ENCODE results near the gene AIM2. TPM values are rescaled to one million over a fixed set of nuclear protein-coding genes. Genes with fewer than 3 reads are reported as not detected.

AIM2 gene
- total RNA-seq, 1 donor from 2014 or later = 13.8 TPM

- intact Hi-C loops (cut with micrococcal nuclease) = no loop called here
Observed at GRCh38 chr1:159081626-159082025, 5.1 kb upstream of the AIM2 start.

- intact Hi-C loops (cut with micrococcal nuclease) = loop anchor here (5.0 to 10.0 kb wide), 5 partner anchors 703 to 1945 kb away; partner anchors contain the start of genes DCAF8, DUSP23, ETV3 and IGSF8
Observed at GRCh38 chr1:159079525-159079924, 3.0 kb upstream of the AIM2 start.

DNA sequence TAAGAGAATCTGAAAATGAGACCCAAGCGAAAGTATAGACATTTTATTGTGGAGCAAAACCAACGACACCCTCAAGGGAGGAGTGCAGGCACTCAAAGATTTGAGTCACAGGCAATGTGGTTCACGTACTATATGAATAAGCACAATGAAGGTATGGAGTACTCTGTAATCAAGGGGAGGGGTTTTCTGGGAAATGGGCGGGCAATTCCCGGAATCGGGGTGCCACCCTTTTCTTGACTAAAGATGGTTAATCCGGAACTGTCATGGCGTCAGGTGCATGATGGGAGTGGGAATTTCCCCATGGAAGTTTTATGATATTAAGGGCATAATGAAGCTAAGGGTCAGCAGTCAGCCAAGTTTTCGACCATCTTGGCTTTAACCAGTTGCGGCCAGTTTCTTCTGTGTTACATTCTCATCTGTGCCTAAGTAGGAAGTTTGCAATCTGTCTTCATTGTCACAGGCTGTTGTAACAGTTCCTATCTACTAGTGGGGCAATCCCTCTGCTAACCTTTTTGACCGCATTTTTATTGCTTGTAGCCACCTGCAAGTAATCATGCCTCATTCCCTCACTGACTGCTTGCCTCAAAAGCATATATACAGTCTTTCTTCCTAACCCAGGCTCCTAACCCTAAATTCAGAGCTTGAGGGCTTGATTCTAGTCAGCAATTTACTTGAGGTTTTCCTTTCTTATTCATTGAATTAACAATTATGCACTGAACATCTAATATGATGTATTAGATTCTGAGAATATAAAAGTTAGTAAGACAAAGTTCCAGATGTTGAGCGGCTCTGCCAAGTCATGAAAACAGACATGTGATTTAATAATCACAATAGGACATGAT, 775 bp upstream of the AIM2 start:
- intact Hi-C loops (cut with micrococcal nuclease) = loop anchor here (1.0 to 10.0 kb wide), 11 partner anchors 12 to 1943 kb away; partner anchors contain the start of genes DCAF8, DUSP23, ETV3 and IFI16

DNA sequence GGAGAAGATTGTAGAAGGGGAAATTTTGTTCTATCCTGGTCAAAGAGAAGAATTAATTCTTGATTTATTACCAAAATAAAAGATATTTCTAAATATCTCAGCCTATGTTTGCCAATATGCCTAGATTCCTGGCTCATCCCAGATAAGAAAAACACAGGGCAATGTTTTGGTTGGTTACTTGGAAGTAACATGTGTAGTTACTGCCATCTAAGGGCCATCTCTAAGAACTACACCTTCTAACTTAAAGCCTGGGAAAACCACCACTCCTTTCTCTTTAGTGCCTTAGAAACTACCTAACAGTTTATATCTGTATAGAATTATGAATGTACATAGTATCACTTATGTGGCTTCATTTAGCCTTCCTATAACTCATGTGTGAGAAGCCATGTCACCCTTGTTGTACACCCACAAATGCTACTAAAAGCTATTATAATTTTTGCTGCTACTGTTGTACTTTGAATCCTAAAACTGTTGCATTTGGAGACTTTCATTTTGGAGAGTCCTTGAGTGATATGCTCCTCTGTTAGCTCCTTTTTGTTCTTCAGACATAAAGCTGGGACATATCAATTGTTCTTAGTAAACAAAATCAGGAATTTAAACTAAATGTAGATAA, 4.5 kb downstream of the AIM2 start:
- intact Hi-C loops (cut with micrococcal nuclease) = loop anchor here (1.0 to 10.0 kb wide), 10 partner anchors 74 to 1937 kb away; partner anchors contain the start of gene ETV3

DNA sequence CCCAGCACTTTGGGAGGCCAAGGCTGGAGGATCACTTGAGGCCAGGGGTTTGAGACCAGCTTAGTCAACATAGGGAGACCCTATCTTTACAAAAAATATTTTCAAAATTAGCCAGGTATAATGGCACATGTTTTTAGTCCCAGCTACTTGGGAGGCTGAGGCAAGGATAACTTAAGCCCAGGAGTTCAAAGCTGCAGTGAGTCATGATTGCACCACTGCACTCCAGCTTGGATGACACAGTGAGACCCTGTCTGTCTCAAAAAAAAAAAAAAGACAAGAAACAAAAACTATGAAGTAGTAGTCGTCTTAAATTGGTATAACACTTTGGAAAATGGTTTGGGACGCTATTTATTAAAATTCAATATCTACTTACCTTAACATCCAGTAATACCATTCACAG, 7.7 kb downstream of the AIM2 start:
- intact Hi-C loops (cut with micrococcal nuclease) = loop anchor here (1.0 kb wide), 2 partner anchors 14 to 560 kb away; no protein-coding TSS in a partner anchor

- intact Hi-C loops (cut with micrococcal nuclease) = loop anchor here (1.0 kb wide), 2 partner anchors 13 to 559 kb away; no protein-coding TSS in a partner anchor
Observed at GRCh38 chr1:159067699-159068621, 8.6 kb downstream of the AIM2 start.

DNA sequence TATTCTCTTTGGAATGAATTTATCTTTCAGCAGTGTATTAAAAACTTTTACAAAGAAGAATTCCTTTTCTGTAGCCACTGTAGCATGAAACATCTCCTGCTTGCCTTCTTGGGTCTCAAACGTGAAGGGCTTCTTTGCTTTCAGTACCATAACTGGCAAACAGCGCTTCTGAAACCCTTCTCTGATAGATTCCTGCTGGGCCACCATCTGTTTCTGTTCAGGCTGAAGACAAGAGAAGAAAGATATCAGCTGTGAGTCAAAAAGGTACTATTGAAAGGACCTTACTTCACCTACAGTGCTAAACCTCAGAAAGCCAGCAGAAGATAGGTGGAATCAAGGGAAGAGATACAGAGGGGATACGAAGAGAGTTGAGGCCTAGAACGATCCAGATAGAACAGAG, 10.5 kb downstream of the AIM2 start:
- intact Hi-C loops (cut with micrococcal nuclease) = no loop called here

DNA sequence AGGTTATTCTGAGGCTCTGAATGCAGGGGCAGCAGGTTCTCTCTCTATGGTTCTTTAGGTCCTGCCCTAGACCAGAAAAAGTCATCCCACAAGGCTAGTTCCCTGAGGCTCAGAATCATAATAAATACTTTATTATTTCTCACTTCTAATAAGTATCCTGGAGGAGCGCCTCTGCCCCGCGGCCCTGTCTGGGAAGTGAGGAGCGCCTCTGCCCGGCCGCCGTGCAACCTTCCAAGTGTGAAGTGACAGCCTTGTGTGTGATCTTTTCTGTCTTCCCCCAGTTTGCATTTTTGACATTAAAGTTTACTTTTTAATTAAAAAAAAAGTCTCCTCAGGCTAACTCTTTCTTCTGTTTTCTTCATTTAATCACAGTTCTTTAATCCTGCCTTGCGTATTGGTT, 11.5 kb downstream of the AIM2 start:
- intact Hi-C loops (cut with micrococcal nuclease) = no loop called here

DNA sequence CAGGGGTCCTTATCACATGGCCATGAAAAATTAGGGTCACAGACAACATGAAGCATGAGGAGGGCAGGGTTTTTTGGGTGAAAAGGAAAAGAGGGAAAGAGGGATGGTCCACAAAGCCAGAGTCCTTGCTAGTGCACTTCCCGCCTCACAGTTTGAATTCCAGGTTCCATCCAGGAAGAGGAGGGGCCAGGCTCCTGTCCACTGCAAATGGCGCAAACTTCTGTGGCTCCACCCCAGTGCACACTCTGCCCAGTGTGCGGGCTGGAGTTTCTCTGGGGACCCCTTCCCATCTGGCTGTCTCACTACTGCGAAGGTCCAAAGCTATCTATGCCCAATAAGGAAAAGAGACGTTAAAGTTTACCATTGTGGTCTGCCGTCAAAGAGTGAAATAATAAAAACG, 17.8 kb downstream of the AIM2 start:
- intact Hi-C loops (cut with micrococcal nuclease) = no loop called here

DNA sequence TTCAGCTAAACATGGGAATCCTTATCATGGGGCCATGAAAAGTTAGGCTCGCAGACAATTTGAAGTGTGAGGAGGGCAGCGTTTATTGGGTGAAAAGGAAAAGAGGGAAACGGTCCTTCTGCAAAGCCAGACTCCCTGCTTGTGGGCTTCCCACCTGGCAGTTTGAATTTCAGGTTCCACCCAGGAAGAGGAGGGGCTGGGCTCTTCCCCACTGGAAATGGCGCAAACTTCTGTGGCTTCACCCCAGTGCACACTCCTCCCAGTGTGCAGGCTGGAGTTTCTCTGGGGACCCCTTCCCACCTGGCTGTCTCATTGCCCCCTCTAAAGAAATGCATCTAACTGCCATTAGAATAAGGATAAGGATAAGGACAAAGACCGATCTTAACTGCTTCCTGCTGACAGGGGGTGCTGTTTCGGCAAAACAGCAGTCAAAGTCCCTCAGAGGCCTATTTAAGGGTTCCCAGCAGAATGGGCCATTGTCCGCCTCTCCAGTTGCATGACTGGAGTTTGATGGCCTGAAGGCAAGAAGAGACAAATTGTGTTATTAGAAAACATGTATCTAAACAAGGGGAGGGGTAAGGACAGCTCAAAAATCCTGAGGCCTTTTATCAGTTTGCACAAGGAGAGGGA, 20.4 kb downstream of the AIM2 start:
- intact Hi-C loops (cut with micrococcal nuclease) = no loop called here

GRCh38 chr1:159055181-159055641, 21.4 kb downstream of the AIM2 start:
- intact Hi-C loops (cut with micrococcal nuclease) = loop anchor here (1.0 to 2.0 kb wide), 2 partner anchors 13 to 14 kb away; no protein-coding TSS in a partner anchor

DNA sequence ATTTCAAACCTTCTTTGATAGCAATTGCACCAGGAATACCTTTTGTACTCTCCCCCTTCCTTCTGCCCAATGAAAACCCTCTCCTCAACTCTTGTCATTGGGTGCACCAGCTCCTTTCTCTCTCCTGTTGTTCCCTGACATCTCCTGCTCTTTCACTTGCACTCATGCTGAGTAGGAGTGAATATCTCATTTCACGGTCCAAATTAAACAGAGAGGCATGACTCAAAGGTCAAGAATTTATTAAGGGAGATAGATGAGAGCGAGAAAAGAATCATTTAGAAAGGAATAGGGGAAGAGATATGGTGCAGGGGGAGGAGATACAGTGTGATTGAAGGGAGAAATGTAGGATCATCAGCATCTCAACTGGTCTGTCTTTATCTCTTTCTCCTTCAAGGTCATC, 22.1 kb downstream of the AIM2 start:
- intact Hi-C loops (cut with micrococcal nuclease) = loop anchor here (2.0 kb wide), 1 partner anchor 14 kb away; no protein-coding TSS in a partner anchor

DNA sequence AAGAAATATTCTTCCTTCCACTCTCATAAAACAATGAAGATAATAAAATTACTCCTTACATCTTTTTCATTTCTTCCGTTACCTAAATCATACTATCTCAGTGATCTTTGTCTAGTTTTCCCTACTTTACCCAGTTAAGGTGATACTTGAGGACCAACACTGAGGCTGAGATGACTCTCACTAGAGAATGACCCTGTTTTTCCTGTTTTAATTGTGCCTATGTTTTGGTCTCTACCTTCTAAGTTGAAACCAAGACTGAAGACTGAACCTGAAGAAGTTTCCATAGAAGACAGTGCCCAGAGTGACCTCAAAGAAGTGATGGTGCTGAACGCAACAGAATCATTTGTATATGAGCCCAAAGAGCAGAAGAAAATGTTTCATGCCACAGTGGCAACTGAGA, 25.1 kb downstream of the AIM2 start:
- intact Hi-C loops (cut with micrococcal nuclease) = no loop called here

GRCh38 chr1:159046486-159046885, 30.1 kb downstream of the AIM2 start:
- intact Hi-C loops (cut with micrococcal nuclease) = loop anchor here (1.0 kb wide), 1 partner anchor 31 kb away; no protein-coding TSS in a partner anchor

GRCh38 chr1:159040893-159041724, 35.5 kb downstream of the AIM2 start:
- intact Hi-C loops (cut with micrococcal nuclease) = loop anchor here (2.0 kb wide), 2 partner anchors 14 kb away; no protein-coding TSS in a partner anchor

GRCh38 chr1:159040206-159040605, 36.4 kb downstream of the AIM2 start:
- intact Hi-C loops (cut with micrococcal nuclease) = loop anchor here (2.0 kb wide), 2 partner anchors 13 to 15 kb away; no protein-coding TSS in a partner anchor

GRCh38 chr1:159030877-159031447, 45.6 kb downstream of the AIM2 start:
- intact Hi-C loops (cut with micrococcal nuclease) = no loop called here

DNA sequence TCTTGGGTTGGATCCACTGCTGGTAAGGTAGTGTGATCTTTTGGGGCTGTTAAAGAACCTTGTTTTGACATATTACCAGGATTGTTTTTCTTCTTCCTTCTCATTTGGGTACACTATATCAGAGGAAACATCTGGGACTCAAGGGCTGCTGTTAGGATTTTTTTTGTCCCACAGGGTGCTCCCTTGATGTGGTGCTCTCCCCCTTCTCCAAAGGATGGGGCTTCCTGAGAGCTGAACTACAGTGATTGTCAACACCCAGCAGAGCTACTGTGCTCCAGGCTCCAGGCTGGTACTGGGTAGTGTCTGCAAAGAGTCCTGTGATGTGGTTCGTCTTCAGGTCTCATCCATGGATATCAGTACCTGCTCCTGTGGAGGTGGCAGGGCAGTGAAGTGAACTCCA, 46.3 kb downstream of the AIM2 start:
- intact Hi-C loops (cut with micrococcal nuclease) = no loop called here

DNA sequence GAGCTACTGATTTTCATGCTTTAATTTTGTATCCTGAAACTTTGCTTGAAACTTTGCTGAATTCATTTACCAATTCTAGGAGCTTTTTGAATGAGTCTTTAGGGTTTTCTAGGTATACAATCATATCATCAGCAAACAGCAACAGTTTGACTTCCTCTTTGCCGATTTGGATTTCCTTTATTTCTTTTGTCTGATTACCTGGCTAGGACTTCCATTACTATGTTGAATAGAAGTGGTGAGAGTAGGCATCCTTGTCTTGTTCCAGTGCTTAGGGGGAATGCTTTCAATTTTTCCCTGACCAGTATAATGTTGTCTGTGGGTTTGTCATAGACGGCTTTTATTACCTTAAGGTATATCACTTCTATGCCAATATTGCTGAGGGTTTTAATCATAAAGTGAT, 49.7 kb downstream of the AIM2 start:
- intact Hi-C loops (cut with micrococcal nuclease) = loop anchor here (2.0 kb wide), 1 partner anchor 14 kb away; no protein-coding TSS in a partner anchor
